ENCODE measurements around the gene CDHR2.
A peak's percentile ranks its signal among the peaks of the same experiment; 100 is the strongest.

The CDHR2 gene

GRCh38 chr5:176553260-176554085 lies 4.3 kb downstream of the CDHR2 start:
- in situ Hi-C loops (cut with MboI; ENCODE audit: low sequenced_read_pairs) = no loop called here
- Histone ChIP-seq H3K4me1 (no peaks in the 10 kb centered on the region), H3K9me3 (no peaks in the 10 kb centered on the region), H3K4me3 (no peak overlapping the region), H3K27me3 (ENCODE audit: low read depth) (no peaks in the 10 kb centered on the region), H3K36me3 (replicated peaks) (no peaks in the 10 kb centered on the region)
- DNase-seq (ENCODE audit: low spot score in 2 of 2) = no peak

GRCh38 chr5:176557846-176558245 lies 8.7 kb downstream of the CDHR2 start:
- no peak for DNase-seq (ENCODE audit: low spot score in 2 of 2)
- in situ Hi-C loops (cut with MboI; ENCODE audit: low sequenced_read_pairs) = no loop called here
- H3K4me1 ChIP-seq = no peaks in the 10 kb centered on the region
- H3K4me3 ChIP-seq = no peak overlapping the region
- no peaks in the 10 kb centered on the region for H3K9me3 ChIP-seq
- H3K27me3 ChIP-seq (ENCODE audit: low read depth) = no peaks in the 10 kb centered on the region
- no peaks in the 10 kb centered on the region for H3K36me3 ChIP-seq (replicated peaks)

GRCh38 chr5:176559683-176560082 lies 10.5 kb downstream of the CDHR2 start:
- no peak for DNase-seq (ENCODE audit: low spot score in 2 of 2)
- in situ Hi-C loops (cut with MboI; ENCODE audit: low sequenced_read_pairs) = no loop called here
- Histone ChIP-seq H3K4me1 (no peaks in the 10 kb centered on the region), H3K4me3 (no peak overlapping the region), H3K9me3 (no peaks in the 10 kb centered on the region), H3K27me3 (ENCODE audit: low read depth) (no peaks in the 10 kb centered on the region), H3K36me3 (replicated peaks) (no peaks in the 10 kb centered on the region)

- no peak for DNase-seq (ENCODE audit: low spot score in 2 of 2)
- in situ Hi-C loops (cut with MboI; ENCODE audit: low sequenced_read_pairs) = no loop called here
- Histone ChIP-seq H3K4me1 (no peaks in the 10 kb centered on the region), H3K27me3 (ENCODE audit: low read depth) (no peaks in the 10 kb centered on the region), H3K9me3 (no peaks in the 10 kb centered on the region), H3K36me3 (replicated peaks) (no peaks in the 10 kb centered on the region), H3K4me3 (no peak overlapping the region)
Observed at GRCh38 chr5:176560364-176560763, 11.2 kb downstream of the CDHR2 start.

GRCh38 chr5:176561259-176561658 lies 12.1 kb downstream of the CDHR2 start:
- no peak overlapping the region for H3K4me3 ChIP-seq
- H3K36me3 ChIP-seq (replicated peaks) = no peaks in the 10 kb centered on the region
- H3K4me1 ChIP-seq = no peaks in the 10 kb centered on the region
- H3K27me3 ChIP-seq (ENCODE audit: low read depth) = no peaks in the 10 kb centered on the region
- in situ Hi-C loops (cut with MboI; ENCODE audit: low sequenced_read_pairs) = no loop called here
- no peaks in the 10 kb centered on the region for H3K9me3 ChIP-seq
- no peak for DNase-seq (ENCODE audit: low spot score in 2 of 2)

GRCh38 chr5:176562189-176562588 lies 13.0 kb downstream of the CDHR2 start:
- no peaks in the 10 kb centered on the region for H3K4me1 ChIP-seq
- in situ Hi-C loops (cut with MboI; ENCODE audit: low sequenced_read_pairs) = no loop called here
- no peaks in the 10 kb centered on the region for H3K27me3 ChIP-seq (ENCODE audit: low read depth)
- DNase-seq (ENCODE audit: low spot score in 2 of 2) = no peak
- H3K4me3 ChIP-seq = no peak overlapping the region
- H3K36me3 ChIP-seq (replicated peaks) = no peaks in the 10 kb centered on the region
- no peaks in the 10 kb centered on the region for H3K9me3 ChIP-seq

- Histone ChIP-seq H3K4me1 (no peaks in the 10 kb centered on the region), H3K9me3 (no peaks in the 10 kb centered on the region), H3K36me3 (replicated peaks) (no peaks in the 10 kb centered on the region), H3K27me3 (ENCODE audit: low read depth) (no peaks in the 10 kb centered on the region), H3K4me3 (no peak overlapping the region)
- DNase-seq (ENCODE audit: low spot score in 2 of 2) = no peak
- in situ Hi-C loops (cut with MboI; ENCODE audit: low sequenced_read_pairs) = no loop called here
Observed at GRCh38 chr5:176564002-176564401, 14.9 kb downstream of the CDHR2 start.

- Histone ChIP-seq H3K4me1 (no peaks in the 10 kb centered on the region), H3K27me3 (ENCODE audit: low read depth) (peaks cover 5% of the 10 kb centered on the region), H3K36me3 (replicated peaks) (no peaks in the 10 kb centered on the region), H3K4me3 (no peak overlapping the region), H3K9me3 (no peaks in the 10 kb centered on the region)
- in situ Hi-C loops (cut with MboI; ENCODE audit: low sequenced_read_pairs) = no loop called here
- DNase-seq (ENCODE audit: low spot score in 2 of 2) = no peak
Observed at GRCh38 chr5:176565760-176566288, 16.7 kb downstream of the CDHR2 start.

GRCh38 chr5:176568657-176569056 lies 19.5 kb downstream of the CDHR2 start:
- no peaks in the 10 kb centered on the region for H3K9me3 ChIP-seq
- in situ Hi-C loops (cut with MboI; ENCODE audit: low sequenced_read_pairs) = no loop called here
- no peaks in the 10 kb centered on the region for H3K36me3 ChIP-seq (replicated peaks)

GRCh38 chr5:176570044-176570443 lies 20.9 kb downstream of the CDHR2 start:
- in situ Hi-C loops (cut with MboI; ENCODE audit: low sequenced_read_pairs) = no loop called here
- no peak for DNase-seq (ENCODE audit: low spot score in 2 of 2)

More at GRCh38 chr5:176568657-176569056, 19.5 kb downstream of the CDHR2 start:
- Histone ChIP-seq H3K27me3 (ENCODE audit: low read depth) (peaks cover 5% of the 10 kb centered on the region), H3K4me3 (no peak overlapping the region), H3K4me1 (no peaks in the 10 kb centered on the region)
- no peak for DNase-seq (ENCODE audit: low spot score in 2 of 2)

GRCh38 chr5:176573564-176574296 lies 24.6 kb downstream of the CDHR2 start:
- DNase-seq (ENCODE audit: low spot score in 2 of 2) = peak; percentile 40 to 89
- in situ Hi-C loops (cut with MboI; ENCODE audit: low sequenced_read_pairs) = no loop called here
- Histone ChIP-seq H3K27me3 (ENCODE audit: low read depth) (peaks cover 5% of the 10 kb centered on the region), H3K36me3 (replicated peaks) (no peaks in the 10 kb centered on the region), H3K4me1 (no peaks in the 10 kb centered on the region), H3K4me3 (no peak overlapping the region), H3K9me3 (no peaks in the 10 kb centered on the region)

More at GRCh38 chr5:176570044-176570443, 20.9 kb downstream of the CDHR2 start:
- H3K9me3 ChIP-seq = no peaks in the 10 kb centered on the region
- H3K27me3 ChIP-seq (ENCODE audit: low read depth) = peaks cover 5% of the 10 kb centered on the region
- no peaks in the 10 kb centered on the region for H3K36me3 ChIP-seq (replicated peaks)
- H3K4me1 ChIP-seq = no peaks in the 10 kb centered on the region
- no peak overlapping the region for H3K4me3 ChIP-seq

GRCh38 chr5:176574297-176574591 lies 25.1 kb downstream of the CDHR2 start:
- H3K27me3 ChIP-seq (ENCODE audit: low read depth) = peaks cover 5% of the 10 kb centered on the region
- H3K4me1 ChIP-seq = no peaks in the 10 kb centered on the region
- no peaks in the 10 kb centered on the region for H3K36me3 ChIP-seq (replicated peaks)
- no peak for DNase-seq (ENCODE audit: low spot score in 2 of 2)
- H3K4me3 ChIP-seq = no peak overlapping the region
- in situ Hi-C loops (cut with MboI; ENCODE audit: low sequenced_read_pairs) = no loop called here
- H3K9me3 ChIP-seq = no peaks in the 10 kb centered on the region

GRCh38 chr5:176575066-176575465 lies 25.9 kb downstream of the CDHR2 start:
- peaks cover 3% of the 10 kb centered on the region for H3K27me3 ChIP-seq (ENCODE audit: low read depth)
- no peaks in the 10 kb centered on the region for H3K4me1 ChIP-seq
- DNase-seq (ENCODE audit: low spot score in 2 of 2) = no peak
- H3K9me3 ChIP-seq = no peaks in the 10 kb centered on the region
- in situ Hi-C loops (cut with MboI; ENCODE audit: low sequenced_read_pairs) = loop anchor here (25.0 kb wide), 1 partner anchor 838 kb away; no protein-coding TSS in a partner anchor
- H3K36me3 ChIP-seq (replicated peaks) = no peaks in the 10 kb centered on the region
- no peak overlapping the region for H3K4me3 ChIP-seq
